Stimulated activated CD4-positive, alpha-beta T cell treated with anti-CD3 and anti-CD28 coated beads, Interleukin-15, amount 100 ng/mL, for 1 hour (primary cell): ENCODE measurements around the gene CALD1.
"Not testable (repeated sequence)": the region's sequence is repeated elsewhere in the genome, so short reads cannot be mapped to it uniquely, and the experiment has no call there.

ENCODE experiments used
- DNase-seq, 2 donors: peaks; one replicate each; pipeline ENCODE4 v3.0.0-alpha.2; 2020; ENCODE audit warnings: low read depth in 1 of 2, low spot score in 1 of 2

The CALD1 gene

GRCh38 chr7:134942690-134943466 lies 163.4 kb downstream of the CALD1 start:
- no peak for DNase-seq

GRCh38 chr7:134943785-134944400 lies 164.5 kb downstream of the CALD1 start:
- no peak for DNase-seq

DNA sequence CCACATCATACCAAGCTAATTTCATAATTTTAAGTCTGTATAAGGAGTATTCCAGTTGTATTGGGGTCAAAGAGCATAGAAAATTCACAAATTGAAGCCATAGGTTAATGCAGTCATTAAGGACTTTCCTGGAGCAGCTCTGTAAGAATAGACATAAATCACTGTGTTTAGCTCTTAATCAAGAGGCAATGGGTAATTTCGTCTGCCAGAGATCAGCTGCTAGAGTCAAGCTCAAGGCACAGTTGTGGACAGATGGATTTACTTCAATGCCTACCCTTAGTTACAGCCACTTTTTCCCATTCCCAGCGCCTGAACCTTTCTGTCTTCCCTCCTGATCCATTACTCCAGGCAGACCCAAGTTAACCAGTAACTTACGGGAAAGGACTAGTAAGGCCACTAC lies 166.3 kb downstream of the CALD1 start:
- no peak for DNase-seq

GRCh38 chr7:134946260-134946659 lies 166.8 kb downstream of the CALD1 start:
- no peak for DNase-seq

- no peak for DNase-seq
Observed at GRCh38 chr7:134947329-134947728, 167.9 kb downstream of the CALD1 start.

DNA sequence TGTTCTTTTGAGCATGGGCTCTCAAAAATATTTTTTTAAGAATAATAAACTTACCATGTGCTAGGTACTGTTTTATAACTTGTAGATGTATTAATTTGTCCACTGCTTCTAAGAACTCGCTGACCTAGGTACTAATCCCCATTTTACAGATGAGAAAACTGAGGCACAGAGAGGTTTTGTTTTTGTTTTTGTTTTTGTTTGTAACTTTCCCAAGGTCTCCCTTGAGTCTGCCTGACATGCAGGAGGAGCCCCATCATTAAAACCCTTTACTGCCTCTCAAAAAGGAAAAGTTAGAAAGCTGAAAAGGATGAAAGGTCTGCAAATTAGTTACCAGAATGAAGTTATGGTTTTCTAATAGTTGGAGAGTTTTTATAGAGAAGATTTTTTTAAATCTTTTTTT lies 168.4 kb downstream of the CALD1 start:
- no peak for DNase-seq

DNA sequence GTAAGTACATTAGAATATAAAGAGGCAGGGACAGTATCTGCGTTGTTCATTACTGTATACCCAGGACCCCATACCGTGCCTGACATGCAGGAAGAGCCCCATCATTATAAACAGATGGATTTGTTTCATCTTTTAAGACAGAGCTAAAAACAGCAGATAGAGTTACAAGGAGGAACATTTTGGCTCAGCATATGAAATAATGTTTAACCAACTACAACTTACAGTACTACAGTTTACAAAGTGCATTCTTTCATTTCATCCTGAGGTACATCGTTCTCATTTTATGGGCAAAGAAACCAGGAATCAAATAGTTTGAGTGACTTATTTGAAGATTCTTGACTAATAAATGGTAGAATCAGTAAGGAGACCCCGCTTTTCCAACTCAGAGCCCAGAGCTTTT lies 168.8 kb downstream of the CALD1 start:
- DNase-seq = no peak

DNA sequence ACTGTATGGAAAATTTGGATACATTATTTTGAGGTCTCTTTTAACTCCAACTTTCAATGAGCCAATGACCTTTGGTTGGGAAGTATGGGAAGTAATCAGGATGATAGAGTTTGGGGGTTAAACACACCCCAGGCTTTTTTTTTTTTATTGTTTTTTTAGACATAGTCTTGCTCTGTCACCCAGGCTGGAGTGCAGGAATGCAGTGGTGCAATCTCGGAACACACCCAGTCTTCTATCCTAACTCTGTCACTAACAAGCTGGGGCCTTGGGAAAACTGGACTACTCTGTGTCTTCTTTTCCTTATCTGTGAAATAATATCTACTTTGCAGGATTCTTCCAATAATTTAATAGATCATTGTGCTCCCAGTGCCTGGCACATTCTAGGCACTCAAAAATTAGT lies 169.3 kb downstream of the CALD1 start:
- no peak for DNase-seq

DNA sequence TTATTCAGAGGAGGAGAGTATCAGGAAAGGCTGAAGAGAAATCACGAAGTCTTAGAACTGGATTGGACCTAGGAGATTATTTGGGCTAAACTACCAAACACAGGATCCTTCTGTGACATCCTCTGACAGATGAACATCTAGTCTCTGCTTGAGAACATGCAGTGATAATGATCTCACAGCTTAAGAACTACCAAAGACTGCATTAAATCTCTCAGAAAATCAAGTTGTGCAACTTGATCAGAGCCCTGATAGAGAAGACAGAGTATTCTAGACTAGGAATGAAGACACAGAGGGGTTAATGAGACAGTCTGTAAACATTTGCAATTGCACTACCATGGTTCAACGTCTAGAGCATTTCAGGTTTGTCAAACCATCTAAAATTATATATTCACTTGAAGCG lies 169.7 kb downstream of the CALD1 start:
- DNase-seq = no peak

DNA sequence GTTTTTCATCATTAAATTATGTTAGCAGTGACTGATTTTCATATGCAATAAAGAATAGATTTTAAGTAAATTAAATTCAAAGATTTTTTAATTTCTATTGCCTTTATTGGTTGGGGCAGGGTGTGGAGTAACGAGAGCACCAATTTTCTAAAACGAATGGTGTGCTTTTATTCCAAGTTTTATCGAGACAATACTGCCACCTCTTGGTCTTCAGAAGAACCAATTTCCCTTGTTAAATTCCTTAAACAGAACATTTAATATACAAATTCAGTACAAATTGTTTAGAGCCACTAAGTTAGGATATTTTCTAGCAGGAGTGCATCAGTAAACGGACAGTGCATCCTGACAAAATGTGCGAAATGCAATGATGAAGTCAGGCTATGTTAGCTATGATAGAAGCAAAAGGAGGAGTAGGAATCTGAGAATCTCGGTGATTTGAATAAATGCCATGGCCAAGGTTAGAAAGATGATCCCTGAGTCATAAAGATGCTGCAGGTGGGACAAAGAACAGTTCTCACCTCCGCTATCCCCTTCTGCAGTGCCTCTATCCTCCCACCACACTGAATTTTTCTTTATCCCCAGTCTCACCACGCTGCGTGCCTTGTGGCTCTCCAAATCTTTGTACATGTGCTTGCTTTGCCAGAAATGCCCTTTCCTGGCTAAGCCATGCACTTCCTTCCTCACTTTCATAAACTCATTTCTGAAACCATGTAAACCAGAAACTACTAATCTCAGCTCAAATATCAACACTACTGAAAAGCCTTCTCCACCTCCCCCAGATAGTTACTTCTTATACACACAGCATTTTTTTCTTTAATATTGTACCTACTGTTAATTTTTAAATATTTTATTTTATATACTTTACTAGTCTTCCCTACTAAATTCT lies 175.0 kb downstream of the CALD1 start:
- DNase-seq = no peak

DNA sequence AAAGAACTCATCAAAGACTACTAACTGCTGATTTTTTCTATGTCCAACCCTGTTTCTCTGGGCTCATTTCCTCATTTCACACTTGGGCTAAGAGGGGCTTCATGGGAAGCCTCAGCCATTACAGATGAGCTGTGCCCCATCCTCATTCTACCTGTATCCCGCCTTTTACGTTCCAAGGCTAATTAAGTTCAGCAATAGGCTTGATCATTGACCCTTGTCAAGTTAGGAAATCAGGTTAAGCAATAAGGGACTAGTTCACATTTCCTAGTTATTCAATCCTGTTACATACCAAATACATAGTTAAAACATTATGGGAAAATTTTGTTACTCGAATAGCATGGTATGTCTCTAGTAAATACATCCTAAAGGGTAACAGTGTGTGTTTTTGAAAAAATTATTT lies 177.6 kb downstream of the CALD1 start:
- DNase-seq = no peak

DNA sequence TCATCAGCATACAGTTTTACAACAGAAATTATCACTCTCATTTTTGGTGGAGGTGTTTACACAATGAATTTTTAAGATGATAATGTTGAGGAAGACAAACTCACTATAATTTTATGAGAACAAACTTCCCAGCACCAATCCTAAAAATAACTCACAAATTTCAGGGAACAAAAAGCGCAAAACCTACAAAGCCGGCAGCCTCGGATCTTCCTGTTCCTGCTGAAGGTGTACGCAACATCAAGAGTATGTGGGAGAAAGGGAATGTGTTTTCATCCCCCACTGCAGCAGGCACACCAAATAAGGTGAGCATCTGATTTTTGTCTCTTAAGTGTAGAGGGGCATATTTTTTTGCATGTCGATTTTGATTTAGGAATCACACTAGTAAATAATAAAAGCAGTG lies 180.4 kb downstream of the CALD1 start:
- DNase-seq = no peak

DNA sequence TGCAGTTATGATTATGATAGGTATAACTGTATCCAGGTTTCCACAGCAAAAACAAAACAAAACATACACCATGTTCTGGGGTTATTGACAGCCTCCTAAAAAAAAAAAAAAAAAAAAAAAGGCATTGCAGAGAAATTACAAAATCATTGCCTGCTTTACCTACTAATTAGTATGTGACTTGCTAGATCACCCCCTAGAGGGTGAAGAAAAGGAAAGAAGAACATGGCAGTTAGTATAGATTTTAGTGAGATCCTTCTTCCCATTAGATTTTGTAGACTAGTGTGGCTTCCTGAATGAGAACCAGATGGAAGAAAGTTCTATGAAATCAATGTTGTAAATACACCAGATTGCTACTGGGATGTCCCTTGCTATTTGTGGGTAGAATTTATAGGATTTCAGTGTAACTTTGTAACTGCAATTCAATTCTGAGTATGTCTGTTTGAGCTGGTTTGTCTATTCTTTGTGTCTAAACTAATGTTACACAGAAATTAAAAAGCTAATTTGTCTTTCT lies 182.9 kb downstream of the CALD1 start:
- DNase-seq = no peak

GRCh38 chr7:134963036-134963435 lies 183.6 kb downstream of the CALD1 start:
- no peak for DNase-seq

DNA sequence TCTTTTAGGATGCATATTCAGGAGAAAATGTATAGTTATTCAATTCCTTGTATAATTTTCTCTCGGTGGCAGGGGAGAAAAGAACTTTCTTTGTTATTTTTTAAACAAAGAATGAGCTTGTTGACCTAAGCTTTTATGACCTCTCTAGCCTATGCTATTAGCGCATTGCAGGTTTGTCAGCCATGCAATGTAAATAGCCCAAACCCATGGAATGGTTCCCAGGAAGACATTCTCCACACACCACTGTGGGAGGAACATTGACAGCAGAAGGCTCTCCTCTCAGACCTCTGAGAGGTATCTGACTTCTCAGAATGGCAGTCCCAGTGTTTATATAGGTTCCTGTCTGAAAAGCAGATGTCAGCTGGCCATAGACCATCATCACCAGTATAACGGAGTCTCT lies 187.3 kb downstream of the CALD1 start:
- DNase-seq = no peak

DNA sequence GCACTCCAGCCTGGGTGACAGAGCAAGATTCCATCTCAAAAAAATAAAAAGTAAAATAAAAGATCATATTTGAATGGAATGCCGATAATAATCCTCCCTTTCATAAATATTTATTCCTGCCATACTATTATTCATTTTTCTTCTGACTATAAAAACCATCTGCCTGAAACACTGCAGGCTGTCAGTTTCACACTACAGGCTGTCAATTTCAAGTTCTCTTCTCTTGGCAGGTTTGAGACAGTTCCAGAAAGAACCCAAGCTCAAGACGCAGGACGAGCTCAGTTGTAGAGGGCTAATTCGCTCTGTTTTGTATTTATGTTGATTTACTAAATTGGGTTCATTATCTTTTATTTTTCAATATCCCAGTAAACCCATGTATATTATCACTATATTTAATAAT lies 188.7 kb downstream of the CALD1 start:
- no peak for DNase-seq

DNA sequence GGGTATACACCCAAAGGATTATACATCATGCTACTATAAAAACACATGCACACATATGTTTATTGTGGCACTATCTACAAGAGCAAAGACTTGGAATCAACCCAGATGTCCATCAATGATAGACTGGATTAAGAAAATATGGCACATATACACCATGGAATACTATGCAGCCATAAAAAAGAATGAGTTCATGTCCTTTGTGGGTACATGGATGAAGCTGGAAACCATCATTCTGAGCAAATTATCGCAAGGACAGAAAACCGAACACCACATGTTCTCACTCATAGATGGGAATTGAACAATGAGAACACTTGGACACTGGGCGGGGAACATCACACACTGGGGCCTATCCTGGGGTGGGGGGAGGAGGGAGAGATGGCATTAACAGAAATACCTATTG lies 202.2 kb downstream of the CALD1 start:
- DNase-seq = not testable (repeated sequence)

GRCh38 chr7:134985894-134986362 lies 206.5 kb downstream of the CALD1 start:
- DNase-seq = no peak

DNA sequence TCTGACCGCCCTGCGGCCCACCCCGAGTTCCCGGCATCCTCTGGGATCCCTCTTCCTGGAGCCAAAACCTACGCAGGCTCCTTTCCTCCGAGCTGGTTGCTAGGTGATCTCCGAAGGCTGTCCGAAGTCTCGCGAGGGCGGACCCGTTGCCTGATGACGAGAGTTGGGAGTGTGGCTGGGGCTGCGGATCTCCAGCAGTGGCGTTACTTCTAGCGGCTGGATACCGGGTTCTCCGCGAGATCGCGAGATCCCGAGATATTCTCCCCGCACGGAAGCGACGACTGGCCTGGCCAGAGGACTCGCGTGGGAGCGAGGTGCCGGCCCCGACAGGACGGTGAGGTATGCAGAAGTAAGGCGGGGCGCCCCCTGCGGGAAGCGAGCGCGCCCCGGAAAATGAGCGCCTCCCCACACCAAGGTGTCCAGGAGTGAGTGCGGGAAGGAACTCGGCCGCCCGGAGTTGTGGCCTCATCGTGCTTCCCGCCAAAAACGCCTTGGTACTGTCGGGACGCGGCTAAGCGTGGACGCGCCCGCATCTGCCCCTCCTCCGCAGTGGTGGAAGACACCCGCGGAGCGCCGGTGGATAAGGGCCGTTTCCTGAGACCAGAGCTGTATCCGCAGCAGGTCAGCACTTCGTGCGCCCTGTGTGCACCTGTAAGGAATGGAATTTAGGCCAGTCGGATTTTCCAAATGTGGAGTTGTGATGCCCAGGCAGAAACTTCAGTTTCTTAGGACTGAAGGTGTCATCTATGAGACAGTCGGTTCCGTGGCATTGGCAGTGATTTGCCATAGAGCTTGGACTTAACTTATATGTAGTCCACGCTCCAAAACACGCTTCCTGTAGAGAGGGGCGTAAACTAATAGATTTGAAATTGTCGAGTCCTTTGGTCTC lies 207.2 kb downstream of the CALD1 start, which contains the start of gene AGBL3:
Gene AGBL3, plus strand, starts transcription at position 146 of the 889 bp plus-strand sequence. CDS start 1,426 bp downstream, outside the sequence.
- DNase-seq = peak; percentile 75 to 77

GRCh38 chr7:134988161-134988560 lies 208.7 kb downstream of the CALD1 start:
- no peak for DNase-seq
